Measurements from ENCODE around the gene ANKRD30A. TPM values are rescaled to one million over a fixed set of nuclear protein-coding genes. Genes with fewer than 3 reads are reported as not detected.
"Not testable (repeated sequence)": the region's sequence is repeated elsewhere in the genome, so short reads cannot be mapped to it uniquely, and the experiment has no call there.

The ANKRD30A gene, protein sequence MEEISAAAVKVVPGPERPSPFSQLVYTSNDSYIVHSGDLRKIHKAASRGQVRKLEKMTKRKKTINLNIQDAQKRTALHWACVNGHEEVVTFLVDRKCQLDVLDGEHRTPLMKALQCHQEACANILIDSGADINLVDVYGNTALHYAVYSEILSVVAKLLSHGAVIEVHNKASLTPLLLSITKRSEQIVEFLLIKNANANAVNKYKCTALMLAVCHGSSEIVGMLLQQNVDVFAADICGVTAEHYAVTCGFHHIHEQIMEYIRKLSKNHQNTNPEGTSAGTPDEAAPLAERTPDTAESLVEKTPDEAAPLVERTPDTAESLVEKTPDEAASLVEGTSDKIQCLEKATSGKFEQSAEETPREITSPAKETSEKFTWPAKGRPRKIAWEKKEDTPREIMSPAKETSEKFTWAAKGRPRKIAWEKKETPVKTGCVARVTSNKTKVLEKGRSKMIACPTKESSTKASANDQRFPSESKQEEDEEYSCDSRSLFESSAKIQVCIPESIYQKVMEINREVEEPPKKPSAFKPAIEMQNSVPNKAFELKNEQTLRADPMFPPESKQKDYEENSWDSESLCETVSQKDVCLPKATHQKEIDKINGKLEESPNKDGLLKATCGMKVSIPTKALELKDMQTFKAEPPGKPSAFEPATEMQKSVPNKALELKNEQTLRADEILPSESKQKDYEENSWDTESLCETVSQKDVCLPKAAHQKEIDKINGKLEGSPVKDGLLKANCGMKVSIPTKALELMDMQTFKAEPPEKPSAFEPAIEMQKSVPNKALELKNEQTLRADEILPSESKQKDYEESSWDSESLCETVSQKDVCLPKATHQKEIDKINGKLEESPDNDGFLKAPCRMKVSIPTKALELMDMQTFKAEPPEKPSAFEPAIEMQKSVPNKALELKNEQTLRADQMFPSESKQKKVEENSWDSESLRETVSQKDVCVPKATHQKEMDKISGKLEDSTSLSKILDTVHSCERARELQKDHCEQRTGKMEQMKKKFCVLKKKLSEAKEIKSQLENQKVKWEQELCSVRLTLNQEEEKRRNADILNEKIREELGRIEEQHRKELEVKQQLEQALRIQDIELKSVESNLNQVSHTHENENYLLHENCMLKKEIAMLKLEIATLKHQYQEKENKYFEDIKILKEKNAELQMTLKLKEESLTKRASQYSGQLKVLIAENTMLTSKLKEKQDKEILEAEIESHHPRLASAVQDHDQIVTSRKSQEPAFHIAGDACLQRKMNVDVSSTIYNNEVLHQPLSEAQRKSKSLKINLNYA (N-terminal part only)
- not detected in 2 replicates for total RNA-seq

DNA sequence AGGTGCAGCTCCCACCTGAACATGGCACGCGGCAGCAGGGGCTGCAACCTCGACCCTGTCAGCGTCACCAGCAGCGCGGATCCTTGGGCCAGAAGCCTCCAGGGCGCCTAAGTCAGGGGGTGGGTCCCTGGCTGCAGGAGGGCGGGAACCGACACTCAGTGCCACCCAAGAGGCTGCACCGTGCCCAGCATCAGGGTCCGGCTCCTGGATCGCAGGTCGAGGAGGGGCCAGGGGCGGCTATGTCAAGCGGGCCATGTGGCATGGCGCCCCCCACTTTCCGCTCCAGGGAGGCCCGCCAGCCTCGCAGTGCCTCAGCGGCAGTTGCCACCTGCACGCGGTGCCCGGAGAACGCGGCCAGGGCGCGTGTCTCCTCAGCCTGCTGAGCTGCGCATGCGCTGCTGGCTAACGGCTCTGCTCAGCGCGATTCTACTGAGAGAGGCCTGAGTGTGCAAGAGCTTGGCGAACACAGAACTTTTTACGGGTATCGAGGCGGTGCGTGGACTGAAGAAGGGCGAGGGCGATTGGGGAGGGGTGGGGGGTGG is at the start of gene ANKRD30A:
TSS of gene ANKRD30A (plus strand) at position 408 of the 542 bp plus-strand sequence. CDS start 190 bp downstream, outside the sequence.
- no peak for DNase-seq (ENCODE audit: low read depth in 2 of 2)

DNA sequence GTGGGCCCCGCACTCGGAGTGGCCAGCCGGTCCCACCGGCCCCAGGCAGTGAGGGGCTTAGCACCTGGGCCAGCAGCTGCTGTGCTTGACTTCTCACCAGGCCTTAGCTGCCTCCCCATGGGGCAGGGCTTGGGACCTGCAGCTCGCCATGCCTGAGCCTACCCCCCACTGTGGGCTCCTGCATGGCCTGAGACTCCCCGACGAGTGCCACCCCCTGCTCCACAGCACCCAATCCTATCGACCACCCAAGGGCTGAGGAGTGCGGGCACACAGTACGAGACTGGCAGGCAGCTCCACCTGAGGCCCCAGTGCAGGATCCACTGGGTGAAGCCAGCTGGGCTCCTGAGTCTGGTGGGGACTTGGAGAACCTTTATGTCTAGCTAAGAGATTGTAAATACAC is 49.3 kb upstream of the ANKRD30A start:
- DNase-seq (ENCODE audit: low read depth in 2 of 2): not testable (repeated sequence)

DNA sequence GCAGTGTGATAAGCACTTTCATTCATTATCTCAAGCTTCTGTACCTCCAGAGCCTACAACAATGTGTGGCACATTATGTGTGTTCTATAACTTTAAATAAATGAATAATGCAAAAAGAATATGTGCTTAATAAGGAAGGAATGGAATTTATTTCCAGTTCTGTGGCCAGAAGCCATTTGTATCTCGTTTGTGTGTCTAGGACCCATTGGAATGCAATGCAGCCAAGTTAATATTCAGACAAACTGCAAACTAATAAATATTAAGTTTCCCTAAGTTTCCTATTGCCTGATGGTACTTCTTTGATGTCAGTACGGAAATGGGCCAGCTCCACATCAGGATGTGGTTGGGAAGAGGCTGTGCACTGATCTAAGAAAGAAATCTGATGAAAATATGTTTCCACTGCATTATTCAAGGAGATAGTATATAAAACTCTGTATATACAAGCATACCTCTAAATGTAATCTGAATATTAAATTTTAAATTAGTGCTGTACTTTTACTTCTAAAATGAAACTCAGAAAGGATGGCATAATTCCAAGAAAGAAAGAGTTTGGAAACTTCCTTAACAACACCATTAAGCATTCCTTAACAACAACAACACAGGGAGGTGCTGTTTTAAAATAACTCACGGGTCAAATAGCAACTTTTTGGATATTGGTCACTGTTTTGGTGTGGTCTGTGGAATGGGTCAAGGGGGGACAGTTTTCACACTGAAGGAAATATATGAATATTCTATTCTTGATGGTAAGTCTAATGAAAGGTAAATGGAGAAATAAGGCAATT is 29.4 kb upstream of the ANKRD30A start:
- DNase-seq (ENCODE audit: low read depth in 2 of 2): no peak

DNA sequence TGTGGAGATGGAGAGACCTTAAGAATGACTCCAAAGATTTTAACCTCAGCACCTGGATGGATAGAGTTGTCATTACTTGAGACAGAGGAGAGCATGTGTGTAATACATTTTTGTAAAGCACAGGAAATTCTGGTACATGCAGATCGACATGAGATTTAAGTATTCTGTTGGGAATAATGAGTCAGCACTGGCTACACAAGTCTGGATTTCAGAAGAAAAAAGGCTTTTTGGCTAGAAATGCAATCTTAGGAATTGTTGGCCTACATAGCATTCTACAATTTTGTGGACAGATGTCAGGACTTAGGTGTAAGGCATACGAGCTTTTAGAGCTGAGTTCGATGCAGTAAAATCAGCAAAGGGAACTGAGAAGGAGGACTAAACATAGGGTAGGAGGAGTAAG is 24.1 kb upstream of the ANKRD30A start:
- no peak for DNase-seq (ENCODE audit: low read depth in 2 of 2)

DNA sequence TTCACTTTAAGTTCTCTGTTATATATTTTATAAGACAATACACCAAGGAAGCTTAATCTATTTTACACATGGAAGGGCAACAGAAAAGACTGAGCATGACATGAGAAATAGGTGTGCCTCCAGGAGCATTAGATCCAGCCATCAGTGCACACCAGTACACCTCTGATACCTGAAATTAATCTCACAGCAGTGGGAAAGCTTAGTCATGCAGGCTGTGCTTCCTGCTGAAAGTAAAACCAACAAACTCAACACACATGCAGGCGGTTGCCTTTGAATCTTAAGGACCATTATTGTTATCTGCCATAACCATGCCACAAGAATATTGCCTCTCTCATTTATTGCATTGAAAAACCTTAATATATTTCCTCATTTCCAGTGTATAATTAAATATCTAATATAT is 16.4 kb upstream of the ANKRD30A start:
- DNase-seq (ENCODE audit: low read depth in 2 of 2): no peak

DNA sequence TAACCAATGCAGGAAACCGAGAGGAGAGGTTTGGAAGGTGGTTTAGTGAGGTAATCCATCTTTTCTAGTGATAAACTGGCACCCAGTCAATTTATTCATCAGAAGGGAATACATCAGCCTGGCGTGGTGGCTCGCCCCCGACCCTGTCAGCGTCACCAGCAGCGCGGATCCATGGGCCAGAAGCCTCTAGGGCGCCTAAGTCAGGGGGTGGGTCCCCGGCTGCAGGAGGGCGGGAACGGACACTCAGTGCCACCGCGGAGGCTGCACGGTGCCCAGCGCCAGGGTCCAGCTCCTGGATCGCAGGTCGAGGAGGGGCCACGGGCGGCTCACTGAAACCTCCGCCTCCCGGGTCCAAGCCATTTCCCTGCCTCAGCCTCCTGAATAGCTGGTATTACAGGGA is 866 bp upstream of the ANKRD30A start:
- no peak for DNase-seq (ENCODE audit: low read depth in 2 of 2)

DNA sequence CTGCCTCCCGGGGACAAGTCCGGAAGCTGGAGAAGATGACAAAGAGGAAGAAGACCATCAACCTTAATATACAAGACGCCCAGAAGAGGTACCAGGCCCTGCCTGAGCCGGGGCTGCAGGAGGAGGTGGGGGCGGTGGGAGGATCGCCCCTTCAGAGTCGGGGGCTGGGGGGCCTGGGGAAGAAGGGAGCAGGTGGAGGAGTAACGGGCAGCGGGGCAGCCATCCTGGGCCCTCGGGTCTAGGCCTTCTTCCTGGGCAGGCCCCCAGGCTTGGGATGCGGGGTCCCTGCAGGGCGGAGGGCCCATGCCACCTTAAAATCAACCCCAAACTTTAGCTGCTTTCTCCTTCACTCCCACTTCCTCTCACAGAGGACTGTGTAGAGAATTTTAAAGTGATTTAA is 523 bp downstream of the ANKRD30A start:
- DNase-seq (ENCODE audit: low read depth in 2 of 2): no peak

DNA sequence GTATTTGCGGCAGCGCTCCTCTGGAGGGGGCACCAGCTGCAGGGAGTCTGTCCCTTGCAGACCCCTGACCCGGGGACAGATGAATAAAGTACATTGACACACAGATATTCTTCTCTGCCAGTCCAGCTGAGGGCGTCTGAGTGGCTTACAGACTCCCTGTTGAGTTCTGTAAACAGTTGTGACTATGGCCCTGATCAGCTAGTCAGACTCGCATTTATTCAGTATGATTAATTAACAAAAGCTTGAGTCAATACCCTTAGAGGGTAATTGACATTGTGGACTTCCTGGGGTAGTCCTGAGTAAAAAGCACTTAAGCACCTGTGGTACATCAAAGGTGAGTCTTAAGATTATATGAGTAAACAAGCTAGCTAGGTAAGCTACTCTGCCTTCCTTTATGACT is 21.0 kb downstream of the ANKRD30A start:
- no peak for DNase-seq (ENCODE audit: low read depth in 2 of 2)

DNA sequence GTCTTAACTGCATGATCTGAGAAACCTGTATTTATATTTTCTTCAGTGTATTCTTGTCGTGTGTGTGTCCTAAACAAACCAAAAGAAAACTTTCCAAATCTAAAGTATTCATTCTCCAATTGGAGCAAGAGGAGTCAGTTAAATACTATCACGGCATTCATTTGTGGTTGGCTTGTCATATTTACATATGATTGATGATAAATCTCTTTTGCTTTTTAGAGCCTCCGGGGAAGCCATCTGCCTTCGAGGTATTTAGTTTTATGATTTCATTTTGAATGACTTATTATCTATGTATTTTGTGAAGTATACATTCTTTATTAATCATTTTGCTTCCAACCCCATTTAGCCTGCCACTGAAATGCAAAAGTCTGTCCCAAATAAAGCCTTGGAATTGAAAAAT is 37.0 kb downstream of the ANKRD30A start:
- not testable (repeated sequence) for DNase-seq (ENCODE audit: low read depth in 2 of 2)

DNA sequence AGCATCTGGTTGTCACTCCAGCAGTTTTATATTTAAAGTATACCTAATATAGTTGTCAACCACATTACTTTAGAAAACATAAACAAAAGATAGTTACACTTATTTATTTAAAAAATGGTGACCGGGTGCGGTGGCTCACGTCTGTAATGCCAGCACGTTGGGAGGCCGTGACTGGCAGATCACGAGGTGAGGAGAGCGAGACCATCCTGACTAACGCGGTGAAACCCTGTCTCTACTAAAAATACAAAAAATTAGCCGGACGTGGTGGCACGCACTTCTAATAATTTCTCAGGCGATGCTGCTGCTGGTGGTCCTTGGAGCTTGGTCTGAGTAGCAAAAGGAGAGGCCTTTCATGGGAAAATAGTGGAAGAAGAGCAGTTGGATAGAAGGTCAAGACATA is 46.5 kb downstream of the ANKRD30A start:
- DNase-seq (ENCODE audit: low read depth in 2 of 2): not testable (repeated sequence)

DNA sequence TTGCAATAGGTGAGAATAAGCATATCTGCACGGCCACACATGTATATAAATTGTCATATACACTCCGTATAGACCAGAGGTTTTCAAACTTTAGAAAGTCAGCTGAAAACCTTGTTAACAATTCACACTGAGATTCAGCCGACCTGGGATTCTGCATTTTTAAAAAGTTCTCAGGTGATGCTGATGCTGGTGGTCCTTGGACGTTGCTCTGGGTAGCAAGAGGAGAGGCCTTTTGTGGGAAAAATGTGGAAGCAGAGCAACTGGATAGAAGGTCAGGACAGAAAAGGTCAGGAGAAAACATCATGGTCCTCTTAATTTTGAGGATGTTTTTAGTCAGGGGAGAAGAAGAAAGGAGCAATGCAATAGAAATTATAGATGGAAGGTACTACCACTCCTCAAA is 52.9 kb downstream of the ANKRD30A start:
- DNase-seq (ENCODE audit: low read depth in 2 of 2): not testable (repeated sequence)

DNA sequence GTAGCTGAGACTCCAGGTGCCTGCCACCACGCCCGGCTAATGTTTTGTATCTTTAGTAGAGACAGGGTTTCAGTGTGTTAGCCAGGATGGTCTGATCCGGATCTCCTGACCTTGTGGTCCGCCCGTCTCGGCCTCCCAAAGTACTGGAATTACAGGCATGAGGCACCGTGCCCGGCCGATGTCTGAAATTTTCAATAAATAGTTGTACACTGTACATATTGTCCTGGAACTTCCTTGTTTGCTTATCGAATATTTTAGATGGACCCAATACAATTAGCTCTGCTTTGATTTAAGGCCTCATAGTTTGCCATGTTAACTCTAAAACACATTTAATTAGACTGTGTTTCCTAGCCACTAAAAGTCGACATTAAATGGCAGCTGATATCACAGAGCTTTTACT is 57.3 kb downstream of the ANKRD30A start:
- DNase-seq (ENCODE audit: low read depth in 2 of 2): not testable (repeated sequence)

DNA sequence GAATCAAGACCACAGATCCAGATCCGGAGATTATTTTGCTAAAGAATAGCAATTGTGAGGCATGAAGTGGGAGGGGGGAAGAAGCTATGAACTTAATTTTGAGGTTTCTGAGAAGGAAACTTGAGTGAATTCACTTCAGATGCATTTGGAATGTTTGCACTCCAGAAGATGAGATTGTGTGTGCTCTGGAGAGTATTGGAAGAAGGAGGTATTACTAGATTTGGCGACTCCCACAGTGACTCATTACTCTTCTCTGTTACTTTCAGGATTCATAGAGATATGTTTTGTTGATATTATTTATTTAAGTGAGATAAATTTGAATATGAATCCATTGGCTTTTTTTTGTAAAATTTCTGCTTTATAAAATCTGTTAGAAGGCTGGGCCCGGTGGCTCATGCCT is 80.7 kb downstream of the ANKRD30A start:
- DNase-seq (ENCODE audit: low read depth in 2 of 2): no peak

DNA sequence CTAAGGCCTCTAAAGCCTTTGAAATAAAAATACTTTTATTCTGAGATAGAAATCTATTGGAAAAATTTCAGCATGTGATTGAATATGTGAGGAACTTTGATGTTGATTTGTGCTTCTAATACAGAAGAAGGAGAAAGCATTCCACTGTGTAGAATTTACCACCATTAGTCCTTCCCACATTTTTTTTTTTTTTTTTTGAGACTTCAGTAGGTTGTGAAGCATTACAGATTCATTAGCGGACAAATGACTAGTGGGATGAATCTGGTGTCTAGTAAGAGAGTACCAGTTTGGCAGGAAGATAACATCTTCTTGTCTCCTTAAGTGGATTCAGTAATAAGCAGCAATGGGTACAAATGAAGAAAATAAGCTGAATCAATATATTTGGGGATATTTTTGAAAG is 95.5 kb downstream of the ANKRD30A start:
- DNase-seq (ENCODE audit: low read depth in 2 of 2): no peak

DNA sequence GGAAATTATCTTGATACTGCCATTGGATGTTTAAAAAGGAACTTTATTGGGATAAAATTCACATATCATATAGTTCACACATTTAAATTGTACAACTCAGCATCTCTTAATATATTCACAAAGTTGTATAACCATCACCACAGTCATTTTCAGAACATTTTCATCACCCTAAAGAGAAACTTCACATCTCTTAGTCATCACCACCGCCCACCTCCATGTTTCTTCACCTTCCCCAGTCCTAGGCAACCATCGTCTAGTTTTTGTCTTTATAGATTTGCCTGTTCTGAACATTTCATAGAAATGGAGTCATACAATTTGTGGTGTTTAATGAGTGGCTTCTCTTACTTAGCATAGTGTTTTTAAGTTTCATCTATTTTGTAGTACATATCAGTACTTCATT is 96.6 kb downstream of the ANKRD30A start:
- DNase-seq (ENCODE audit: low read depth in 2 of 2): no peak

DNA sequence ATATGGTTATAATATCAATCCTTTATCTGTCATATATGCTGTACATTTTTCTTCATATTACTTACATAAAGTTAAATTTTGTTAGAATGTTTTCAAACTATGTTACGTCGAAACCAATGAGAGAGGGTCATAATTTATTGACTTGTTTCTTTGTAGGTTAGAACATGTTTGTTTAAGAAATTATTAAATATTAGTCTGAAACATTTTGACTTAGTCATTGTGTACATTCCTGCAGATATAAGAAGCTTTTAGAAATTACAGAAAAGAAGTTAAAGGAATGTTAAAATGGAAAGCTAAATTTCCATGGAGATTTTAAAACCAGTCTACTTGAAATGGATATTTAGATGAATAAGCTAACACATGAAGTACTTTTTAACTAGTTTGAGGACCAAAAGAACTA is 99.8 kb downstream of the ANKRD30A start:
- no peak for DNase-seq (ENCODE audit: low read depth in 2 of 2)

DNA sequence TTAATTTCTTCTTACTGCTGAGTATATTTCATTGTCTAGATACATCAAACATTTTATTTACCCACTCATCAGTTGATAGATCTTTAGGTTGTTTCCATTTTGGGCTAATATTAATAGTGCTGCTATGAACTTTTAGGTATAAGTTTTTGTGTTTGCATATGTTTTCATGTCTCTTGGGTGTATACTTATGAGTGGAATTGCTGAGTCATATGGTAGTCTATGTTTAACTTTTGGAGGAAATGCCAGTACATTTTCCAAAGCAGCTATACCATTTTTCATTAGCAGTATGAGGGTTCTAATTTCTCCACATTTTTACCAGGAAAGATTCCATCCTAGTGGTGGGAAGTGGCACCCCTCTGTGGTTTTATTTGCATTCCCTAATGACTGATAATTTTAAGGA is 101.1 kb downstream of the ANKRD30A start:
- no peak for DNase-seq (ENCODE audit: low read depth in 2 of 2)

DNA sequence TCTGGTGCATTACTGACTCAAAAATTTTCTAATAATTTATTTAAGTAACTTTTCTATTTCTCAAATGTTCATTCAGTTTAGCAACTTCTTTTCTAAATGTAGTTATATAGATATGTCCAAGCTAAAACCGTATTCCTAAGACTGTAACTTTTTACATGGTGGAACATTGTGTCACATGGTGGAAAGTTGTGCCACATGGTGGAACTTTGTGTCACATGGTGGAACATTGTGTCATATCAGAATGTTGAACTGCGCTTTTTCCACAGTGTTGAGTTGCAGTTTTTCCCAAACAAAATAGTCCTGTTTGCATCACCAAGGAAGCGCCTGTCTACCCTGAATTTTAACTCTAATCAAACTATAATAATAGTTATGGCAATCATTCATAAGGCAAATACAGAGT is 109.3 kb downstream of the ANKRD30A start:
- no peak for DNase-seq (ENCODE audit: low read depth in 2 of 2)

DNA sequence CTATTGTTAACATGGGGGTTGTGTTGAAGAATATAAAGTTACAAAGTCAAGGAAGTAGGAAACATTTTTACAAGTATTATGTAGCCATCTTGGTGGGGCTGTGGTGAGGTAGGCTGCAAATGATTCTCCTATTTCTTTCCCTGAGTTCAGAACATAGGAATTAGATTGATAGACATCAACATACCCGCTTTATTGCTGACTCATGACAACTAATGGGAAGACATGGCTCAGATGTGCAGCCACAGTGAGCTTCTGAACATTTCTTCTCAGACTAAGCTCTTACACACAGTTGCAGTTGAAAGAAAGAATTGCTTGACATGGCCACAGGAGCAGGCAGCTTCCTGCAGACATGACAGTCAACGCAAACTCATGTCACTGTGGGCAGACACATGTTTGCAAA is 110.7 kb downstream of the ANKRD30A start:
- no peak for DNase-seq (ENCODE audit: low read depth in 2 of 2)

DNA sequence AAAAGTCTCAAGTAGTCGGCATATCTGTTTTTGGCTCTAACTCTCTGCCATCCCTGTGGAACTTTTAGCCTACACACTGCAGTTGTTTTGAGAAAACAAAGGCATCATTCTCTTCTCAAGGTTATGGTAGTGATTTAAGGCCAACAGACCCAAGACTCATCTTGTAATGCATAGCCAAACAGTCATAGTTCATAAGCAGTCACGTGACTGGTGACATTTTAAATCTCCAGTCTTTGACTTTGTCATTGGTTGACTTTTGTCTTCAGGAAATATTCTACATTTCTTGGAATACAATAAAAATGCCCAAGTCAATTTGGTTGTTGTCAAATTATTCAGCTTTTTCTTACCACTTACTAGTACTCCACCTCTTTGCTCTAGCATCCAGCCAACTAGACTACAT is 114.8 kb downstream of the ANKRD30A start:
- no peak for DNase-seq (ENCODE audit: low read depth in 2 of 2)

DNA sequence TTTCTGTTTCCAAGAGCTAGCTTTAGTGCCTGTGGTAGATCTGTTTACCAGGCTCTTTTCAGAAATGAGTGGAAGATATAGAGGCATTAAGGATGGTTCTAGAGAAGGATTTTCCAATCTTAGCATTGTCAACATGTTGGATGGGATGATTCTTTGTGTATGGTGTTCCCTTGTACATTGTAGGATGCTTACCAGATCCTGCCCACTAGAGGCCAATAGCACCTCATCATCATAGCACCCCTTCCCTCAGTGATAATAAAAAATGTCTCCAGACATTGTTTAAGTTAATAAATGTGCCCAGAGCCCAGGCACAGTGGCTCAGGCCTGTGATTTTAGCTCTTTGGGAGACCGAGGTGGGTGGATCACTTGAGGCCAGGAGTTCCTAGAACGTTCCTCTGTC is 121.2 kb downstream of the ANKRD30A start:
- no peak for DNase-seq (ENCODE audit: low read depth in 2 of 2)
